ENCODE measurements around the gene SIX5.
"Not testable (repeated sequence)": the region's sequence is repeated elsewhere in the genome, so short reads cannot be mapped to it uniquely, and the experiment has no call there.

SIX5 gene

DNA sequence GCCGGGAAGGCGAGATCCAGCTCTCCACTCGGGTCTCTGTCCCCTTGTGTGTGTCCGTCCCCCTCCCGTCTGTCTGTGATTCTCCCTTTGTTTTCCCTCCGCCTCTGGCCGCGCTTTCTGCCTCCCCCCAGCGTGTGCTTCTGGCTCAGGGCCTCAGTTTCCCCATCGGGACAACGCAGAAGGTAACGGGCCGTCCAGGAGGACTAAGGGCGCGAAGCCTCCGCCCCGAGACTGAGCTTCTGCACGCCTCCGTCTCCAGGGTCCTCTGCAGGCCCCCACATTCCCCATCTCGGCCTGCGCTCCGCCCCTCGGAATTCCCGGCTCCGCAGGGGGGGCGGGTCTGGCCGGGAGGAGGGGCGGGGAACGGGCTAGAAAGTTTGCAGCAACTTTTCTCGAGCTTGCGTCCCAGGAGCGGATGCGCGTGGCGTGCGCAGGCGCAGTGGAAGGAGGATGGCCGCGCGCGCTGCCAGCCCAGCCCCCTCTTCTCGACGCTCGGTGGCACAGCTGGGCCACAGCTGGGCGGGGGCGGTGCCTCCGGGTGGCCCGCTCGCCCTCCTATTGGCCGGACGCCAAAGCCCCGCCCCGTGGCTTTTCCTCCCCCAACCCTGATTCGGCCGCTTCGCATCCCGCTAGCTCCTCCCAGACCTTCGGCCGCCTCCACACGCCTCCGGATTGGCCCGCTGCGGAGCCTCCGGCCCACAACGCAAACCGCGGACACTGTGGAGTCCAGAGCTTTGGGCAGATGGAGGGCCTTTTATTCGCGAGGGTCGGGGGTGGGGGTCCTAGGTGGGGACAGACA lies at the start of gene SIX5:
Gene SIX5, minus strand, starts transcription at position 269 of the 799 bp plus-strand sequence. CDS start 408 bp downstream, outside the sequence.
- peak; percentile 80 for DNase-seq

- no peak for DNase-seq
Measured at GRCh38 chr19:45817725-45818301, 48.8 kb upstream of the SIX5 start.

GRCh38 chr19:45817010-45817724 lies 48.1 kb upstream of the SIX5 start:
- DNase-seq: peak; percentile 66

- DNase-seq: no peak
Measured at GRCh38 chr19:45816236-45817009, 47.4 kb upstream of the SIX5 start.

DNA sequence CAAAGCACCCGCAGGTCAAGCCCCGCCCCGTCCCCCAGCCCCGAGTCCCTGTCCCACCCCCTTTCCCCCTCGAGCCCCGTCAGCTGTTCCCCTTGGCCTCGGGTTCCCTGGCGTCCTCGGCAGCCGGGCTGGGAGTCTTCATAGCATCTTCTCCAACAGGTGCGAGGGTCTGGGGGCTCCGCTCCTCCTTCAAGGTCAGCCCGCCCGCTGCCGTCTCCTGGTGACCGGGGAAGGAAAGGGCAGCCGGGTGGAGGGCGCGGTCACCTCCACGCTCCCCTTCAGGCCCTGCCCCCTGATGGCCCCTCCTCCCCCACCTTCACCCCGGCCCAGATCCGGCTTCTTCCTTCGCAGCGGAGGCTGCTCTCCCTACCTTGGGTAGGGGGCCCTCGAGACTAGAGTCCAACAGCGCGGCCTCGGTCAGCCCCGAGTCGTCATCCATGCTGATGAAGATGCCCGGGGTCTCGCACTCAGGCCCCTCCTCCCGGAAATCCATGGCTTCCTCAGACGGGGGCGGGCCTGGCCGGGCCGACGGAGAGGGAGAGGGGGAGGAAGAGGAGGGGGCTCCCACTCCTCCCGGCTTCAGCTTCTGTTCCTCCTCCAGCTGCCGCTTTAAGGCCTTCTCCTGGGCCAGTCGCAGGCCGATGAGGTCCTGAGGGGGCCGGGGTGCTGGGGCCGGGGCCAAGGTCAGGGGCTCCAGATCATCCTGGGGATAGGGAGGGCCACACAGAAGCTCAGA lies 46.6 kb upstream of the SIX5 start:
- no peak for DNase-seq

DNA sequence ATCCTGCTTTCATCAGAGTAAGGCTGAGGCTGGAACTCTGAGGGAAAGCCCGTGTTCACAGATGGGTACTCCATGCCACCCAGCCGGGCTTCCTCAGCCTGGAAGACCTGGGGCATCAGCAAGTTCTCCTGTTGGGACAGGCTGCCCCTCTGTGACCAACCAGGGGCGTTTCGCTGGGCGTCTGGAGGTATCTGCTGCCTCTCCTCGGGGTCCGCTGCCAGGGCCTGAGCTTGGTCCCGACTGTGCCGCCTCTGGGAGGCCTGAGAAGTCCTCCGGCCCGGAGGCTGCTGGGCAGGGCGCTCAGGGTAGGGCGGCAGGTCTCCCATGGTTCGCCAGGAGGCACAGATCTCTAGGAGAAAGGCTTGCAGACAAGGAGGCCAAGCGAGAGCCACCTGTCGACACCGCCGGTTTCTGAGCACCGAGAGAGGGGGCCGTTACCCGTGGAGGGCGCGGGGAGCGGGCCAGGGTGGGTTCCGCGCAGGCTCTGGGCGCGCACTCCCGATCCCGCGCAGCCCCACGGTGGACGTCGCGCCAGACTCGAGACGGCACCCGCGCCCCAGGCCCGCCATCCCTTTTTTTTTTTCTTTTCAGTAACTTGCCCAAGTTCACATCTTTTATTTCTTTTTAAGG lies 45.9 kb upstream of the SIX5 start, which contains the start of gene RSPH6A:
Gene RSPH6A, minus strand, starts transcription at position 458 of the 630 bp plus-strand sequence. Its CDS starts 132 bp downstream, at position 326.
- DNase-seq: no peak

DNA sequence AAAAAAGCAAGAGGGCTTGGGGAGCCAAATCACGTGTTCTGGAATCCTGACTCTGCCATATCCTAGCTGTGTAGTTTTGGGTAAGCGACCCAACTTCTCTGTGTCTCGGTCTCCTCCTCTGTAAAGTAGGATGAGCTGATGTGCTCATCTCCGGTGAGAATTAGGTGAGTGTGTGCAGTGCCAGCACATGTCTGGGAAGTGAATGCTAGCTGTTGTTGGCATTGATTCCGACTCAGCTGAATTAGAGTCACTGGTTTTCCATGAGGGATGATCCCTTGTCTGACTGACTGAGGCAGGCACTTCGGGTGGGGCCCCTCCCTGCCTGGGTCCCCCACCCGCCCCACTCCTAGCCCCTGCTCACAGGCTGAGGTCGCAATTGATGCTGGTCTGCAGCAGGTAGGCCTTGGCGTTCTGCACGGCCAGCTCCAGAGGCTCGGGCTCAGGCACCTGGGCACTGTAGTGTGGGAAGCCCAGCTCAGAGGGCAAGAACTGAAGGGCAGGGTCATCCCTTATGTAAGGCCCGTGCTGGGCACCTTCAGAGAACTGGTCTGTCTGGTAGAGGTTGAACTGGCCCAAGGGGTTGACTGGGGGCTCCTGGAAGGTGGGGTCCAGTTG lies 45.2 kb upstream of the SIX5 start:
- DNase-seq: no peak

GRCh38 chr19:45812297-45812696 lies 43.2 kb upstream of the SIX5 start:
- DNase-seq: no peak

GRCh38 chr19:45809643-45810159 lies 40.6 kb upstream of the SIX5 start:
- no peak for DNase-seq

DNA sequence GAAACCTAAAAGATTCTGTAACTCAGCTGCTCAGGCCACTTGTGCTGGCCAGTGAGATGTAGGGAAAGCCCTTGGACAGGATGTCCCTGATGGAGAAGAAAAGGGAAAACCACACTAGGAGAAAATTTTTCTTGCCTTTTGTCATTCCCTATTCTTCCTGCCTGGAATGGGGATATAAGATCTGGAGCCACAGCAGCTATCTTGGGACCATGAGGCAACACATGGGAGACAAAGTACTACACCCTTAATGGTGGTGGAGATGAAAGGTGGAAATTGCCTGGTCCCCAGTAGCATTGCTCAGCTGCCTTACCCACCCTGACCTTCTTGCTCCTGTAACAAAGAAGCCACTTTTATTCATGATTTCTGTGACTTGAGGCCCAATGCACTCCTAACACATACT lies 36.7 kb upstream of the SIX5 start:
- no peak for DNase-seq

DNA sequence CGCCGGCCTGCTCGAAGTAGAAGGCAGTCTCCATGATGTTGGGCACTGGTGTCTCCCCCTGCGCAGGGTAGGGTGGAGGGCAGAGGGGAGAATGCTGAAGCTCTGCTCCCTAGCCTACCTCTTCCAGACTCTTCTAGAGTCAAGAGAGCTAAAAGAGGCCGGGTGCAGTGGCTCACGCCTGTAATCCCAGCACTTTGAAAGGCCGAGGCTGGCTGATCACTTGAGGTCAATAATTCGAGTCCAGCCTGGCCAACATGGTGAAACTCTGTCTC lies 35.8 kb upstream of the SIX5 start:
- no peak for DNase-seq

- DNase-seq: no peak
Measured at GRCh38 chr19:45804140-45804958, 35.3 kb upstream of the SIX5 start.

GRCh38 chr19:45801603-45802175 lies 32.6 kb upstream of the SIX5 start:
- no peak for DNase-seq

- no peak for DNase-seq
Measured at GRCh38 chr19:45800070-45800553, 31.1 kb upstream of the SIX5 start.

GRCh38 chr19:45799541-45799940 lies 30.5 kb upstream of the SIX5 start:
- not testable (repeated sequence) for DNase-seq

DNA sequence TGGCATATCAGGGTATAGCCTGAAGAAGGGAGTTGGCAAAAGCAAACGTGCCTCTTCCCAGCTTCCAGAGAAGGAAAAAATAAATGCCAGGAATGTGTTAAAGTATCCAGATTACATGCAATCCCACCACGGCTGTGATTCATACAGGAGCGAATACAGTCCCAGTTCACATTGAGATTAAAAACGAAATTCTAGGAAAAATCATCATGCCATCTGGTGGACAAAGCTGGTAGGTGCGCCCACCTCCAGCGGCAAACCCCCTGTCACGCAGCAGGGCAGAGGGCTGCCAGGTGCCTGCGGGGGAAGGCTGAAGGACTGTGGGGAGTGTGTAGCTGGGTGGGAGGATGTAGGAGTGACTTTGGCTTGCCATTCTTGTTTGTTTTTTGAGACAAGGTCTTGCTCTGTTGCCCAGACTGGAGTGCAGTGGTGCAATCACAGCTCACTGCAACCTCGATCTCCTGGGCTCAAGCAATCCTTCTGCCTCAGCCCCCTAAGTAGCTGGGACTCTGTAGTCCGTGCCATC lies 30.0 kb upstream of the SIX5 start:
- DNase-seq: peak; percentile 64

GRCh38 chr19:45794627-45795026 lies 25.6 kb upstream of the SIX5 start:
- no peak for DNase-seq

- DNase-seq: no peak
Measured at GRCh38 chr19:45793876-45794275, 24.8 kb upstream of the SIX5 start.

DNA sequence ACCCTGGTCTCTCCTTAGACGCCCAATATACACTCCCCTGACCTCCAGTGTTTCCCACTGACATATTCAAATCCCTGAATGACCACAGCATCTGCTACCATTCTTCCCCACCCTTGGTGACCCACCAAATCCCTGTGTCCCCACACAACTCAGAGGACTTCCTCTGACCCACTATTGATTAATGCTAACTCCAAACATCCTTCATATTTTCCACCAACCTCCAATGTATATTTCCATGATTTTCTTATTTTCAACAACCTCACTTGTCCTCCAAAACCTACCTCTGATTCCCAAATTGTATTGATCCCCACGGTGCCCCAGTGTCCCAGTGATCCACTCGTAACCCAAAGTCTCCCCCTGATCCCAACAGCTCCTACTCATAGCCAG lies 24.1 kb upstream of the SIX5 start:
- no peak for DNase-seq

Measured in NCI-H2029 treated with DMSO at 0.1 percent for 48 hours (cell line).